Gastroesophageal sphincter (tissue), 4 donors: ENCODE results near the gene USP46. TPM values are rescaled to one million over a fixed set of nuclear protein-coding genes. Genes with fewer than 3 reads are reported as not detected.

Experiments used
- ATAC-seq: fragments of 150-250 bp; one replicate; pipeline ENCODE4 v1.9.1; 2016; ENCODE audit warnings: mild to moderate bottlenecking, moderate library complexity
- H3K27ac ChIP-seq, 4 donors: fragments of 200-600 bp; sonication (generic) in 3 of 4; 1 replicate in 3 of 4; 2 replicates in 1 of 4; pipeline ENCODE4 v1.5.1; 2016 to 2019
- H3K27me3 ChIP-seq: fragments of 200-600 bp; sonication (generic); one replicate; pipeline ENCODE4 v1.5.1; 2019
- H3K36me3 ChIP-seq, 2 donors: fragments of 200-600 bp; sonication (generic); one replicate each; pipeline ENCODE4 v1.5.1; 2019; ENCODE audit warnings: control low read depth in 1 of 2
- H3K4me1 ChIP-seq, 3 donors: fragments of 200-600 bp; sonication (generic); 1 replicate in 2 of 3; 2 replicates in 1 of 3; pipeline ENCODE4 v1.5.1; 2016 to 2019; ENCODE audit warnings: control low read depth in 2 of 3
- H3K4me3 ChIP-seq, 2 donors: fragments of 200-600 bp; sonication (generic); one replicate each; pipeline ENCODE4 v1.5.1; 2019; ENCODE audit warnings: mild to moderate bottlenecking in 1 of 2, moderate library complexity in 1 of 2
- H3K9me3 ChIP-seq, 3 donors: fragments of 200-600 bp; sonication (generic); one replicate each; pipeline ENCODE4 v1.5.1; 2017 to 2019; ENCODE audit warnings: control low read depth in 2 of 3
- CTCF ChIP-seq, 4 experiments: fragments of 200-600 bp in 2 of 4; fragments of 450-650 bp in 2 of 4; sonication (generic) in 1 of 4; IDR thresholded peaks; one replicate each; pipeline ENCODE4 v1.5.1; 2017 to 2019; ENCODE audit warnings: antibody characterized with exemption in 4 of 4, mild to moderate bottlenecking in 2 of 4, moderate library complexity in 2 of 4
- EP300 ChIP-seq: sonication (generic); formaldehyde crosslinking; IDR thresholded peaks from one replicate; pipeline ENCODE4 v1.6.1; 2017; ENCODE audit warnings: antibody characterized with exemption, mild to moderate bottlenecking
- POLR2A ChIP-seq, 2 donors: fragments of 450-650 bp; IDR thresholded peaks; one replicate each; pipeline ENCODE4 v1.6.1; 2017; ENCODE audit warnings: antibody characterized with exemption in 2 of 2, mild to moderate bottlenecking in 2 of 2, moderate library complexity in 1 of 2
- POLR2AphosphoS5 ChIP-seq: sonication (generic); formaldehyde crosslinking; IDR thresholded peaks from one replicate; pipeline ENCODE4 v1.6.1; 2017; ENCODE audit warnings: antibody characterized with exemption
- WGBS, 2 donors: methylation state at CpG; one replicate each; pipeline ENCODE4 v1.1.5; 2018; ENCODE audit warnings: low coverage in 1 of 2; 5-methylcytosine and 5-hydroxymethylcytosine counted together
- total RNA-seq, 4 donors: library from RNA; depleted of rRNA; stranded (reverse); fragments of >200 nt; gene quantifications; one replicate each; pipeline ENCODE4 v1.1.0, GENCODE V29; 2016

USP46 gene
- total RNA-seq, 4 donors from 2014 or later = 8.1 to 9.5 (median 8.7) TPM

GRCh38 chr4:52560844-52561280 is 98.2 kb downstream of the USP46 start:
- ATAC-seq = no peak
- no peaks in the 10 kb centered on the region for H3K36me3 ChIP-seq
- TF ChIP-seq POLR2AphosphoS5 (no peak), EP300 (no peak), POLR2A (IDR thresholded peaks at IDR 0.05) (no peak), CTCF (IDR thresholded peaks at IDR 0.05) (no peak)
- H3K27ac ChIP-seq = no peak overlapping the region
- 55 to 89% methylated on average over 1 of the region's 1 CpG for WGBS, 2 donors
- peaks cover 6% of the 10 kb centered on the region for H3K27me3 ChIP-seq
- H3K4me1 ChIP-seq = no peaks in the 10 kb centered on the region
- no peaks in the 10 kb centered on the region for H3K9me3 ChIP-seq
- H3K4me3 ChIP-seq = no peak overlapping the region

GRCh38 chr4:52555356-52555716 is 103.8 kb downstream of the USP46 start:
- Histone ChIP-seq H3K36me3 (no peaks in the 10 kb centered on the region), H3K9me3 (no peaks in the 10 kb centered on the region), H3K27me3 (no peaks in the 10 kb centered on the region), H3K4me1 (no peaks in the 10 kb centered on the region), H3K27ac (no peak overlapping the region), H3K4me3 (no peak overlapping the region)
- TF ChIP-seq CTCF (IDR thresholded peaks at IDR 0.05) = no peak
- WGBS, 2 donors = 71 to 77% methylated on average over 7 of the region's 7 CpGs
- ATAC-seq = no peak

GRCh38 chr4:52554612-52555355 is 104.3 kb downstream of the USP46 start:
- TF ChIP-seq POLR2AphosphoS5 (no peak), POLR2A (IDR thresholded peaks at IDR 0.05) (no peak), EP300 (no peak), CTCF (IDR thresholded peaks at IDR 0.05) (no peak)
- Histone ChIP-seq H3K27ac (no peak overlapping the region), H3K9me3 (no peaks in the 10 kb centered on the region), H3K27me3 (no peaks in the 10 kb centered on the region), H3K4me3 (no peak overlapping the region), H3K4me1 (no peaks in the 10 kb centered on the region), H3K36me3 (no peaks in the 10 kb centered on the region)
- no peak for ATAC-seq
- WGBS, 2 donors = 61 to 71% methylated on average over 3 to 5 of the region's 5 CpGs

GRCh38 chr4:52552778-52553177 is 106.3 kb downstream of the USP46 start:
- H3K36me3 ChIP-seq = no peaks in the 10 kb centered on the region
- no peaks in the 10 kb centered on the region for H3K27me3 ChIP-seq
- H3K9me3 ChIP-seq = no peaks in the 10 kb centered on the region
- no peak overlapping the region for H3K27ac ChIP-seq
- no peaks in the 10 kb centered on the region for H3K4me1 ChIP-seq
- TF ChIP-seq EP300 (no peak), POLR2AphosphoS5 (no peak), POLR2A (IDR thresholded peaks at IDR 0.05) (no peak), CTCF (IDR thresholded peaks at IDR 0.05) (no peak)
- 76 to 80% methylated on average over 4 to 5 of the region's 5 CpGs for WGBS, 2 donors
- no peak overlapping the region for H3K4me3 ChIP-seq
- ATAC-seq = no peak

GRCh38 chr4:52551487-52551886 is 107.6 kb downstream of the USP46 start:
- no peaks in the 10 kb centered on the region for H3K4me1 ChIP-seq
- H3K4me3 ChIP-seq = no peak overlapping the region
- 70% methylated on average over 1 of the region's 1 CpG; no CpG with 5 or more reads in 1 of the 2 donors for WGBS, 2 donors
- H3K27ac ChIP-seq = no peak overlapping the region
- ATAC-seq = no peak
- no peaks in the 10 kb centered on the region for H3K9me3 ChIP-seq
- H3K27me3 ChIP-seq = no peaks in the 10 kb centered on the region
- TF ChIP-seq POLR2AphosphoS5 (no peak), POLR2A (IDR thresholded peaks at IDR 0.05) (no peak), CTCF (IDR thresholded peaks at IDR 0.05) (no peak), EP300 (no peak)
- no peaks in the 10 kb centered on the region for H3K36me3 ChIP-seq
